Calu3 (cell line): ENCODE data around the gene PCED1B. TPM values are rescaled to one million over a fixed set of nuclear protein-coding genes. Genes with fewer than 3 reads are reported as not detected.

Experiments used
- BruUV-seq: library from RNA; stranded (reverse); fragments of 400-500 nt; replicated peaks from 2 replicates; lab custom pipeline; 2021; lab: Mats Ljungman, UMichigan
- CTCF ChIA-PET: fragments of 300-600 bp; sonication (Branson Sonifier 250); formaldehyde crosslinking; loops from one replicate; lab custom pipeline; 2022; ENCODE audit warnings: antibody characterized with exemption; lab: Charles Lee
- DNase-seq: peaks from one replicate; pipeline ENCODE4 v3.0.0; 2022
- H3K27ac Mint-ChIP-seq: one replicate; pipeline ENCODE4 v1.8.0; 2022; ENCODE audit warnings: mixed read lengths; ENCODE audit not compliant: unreplicated experiment
- H3K27me3 Mint-ChIP-seq: one replicate; pipeline ENCODE4 v1.8.0; 2022; ENCODE audit warnings: mixed read lengths; ENCODE audit not compliant: unreplicated experiment
- H3K36me3 Mint-ChIP-seq: one replicate; pipeline ENCODE4 v1.8.0; 2022; ENCODE audit warnings: mild to moderate bottlenecking, moderate library complexity, mixed read lengths; ENCODE audit not compliant: insufficient read depth, unreplicated experiment
- H3K4me1 Mint-ChIP-seq: one replicate; pipeline ENCODE4 v1.8.0; 2022; ENCODE audit warnings: mild to moderate bottlenecking, low read depth, mixed read lengths; ENCODE audit not compliant: unreplicated experiment
- H3K4me3 Mint-ChIP-seq: one replicate; pipeline ENCODE4 v1.8.0; 2022; ENCODE audit warnings: mild to moderate bottlenecking, low read depth, moderate library complexity, mixed read lengths; ENCODE audit not compliant: unreplicated experiment
- H3K9me3 Mint-ChIP-seq: one replicate; pipeline ENCODE4 v1.8.0; 2022; ENCODE audit warnings: low read depth, mixed read lengths; ENCODE audit not compliant: unreplicated experiment
- intact Hi-C: fragments of 100-400 bp; cut with micrococcal nuclease; formaldehyde crosslinking; loops from one replicate; pipeline ENCODE4 v1.10.0; 2022; ENCODE audit not compliant: unreplicated experiment
- total RNA-seq: library from RNA; stranded (reverse); gene quantifications from 2 replicates; pipeline ENCODE4 v1.2.3, GENCODE V29; 2022
- TF ChIP-seq, protein P1 (sequence below): fragments of 200-600 bp; IDR thresholded peaks from one replicate; pipeline ENCODE4 v1.8.0; 2022; ENCODE audit warnings: antibody characterized with exemption; ENCODE audit not compliant: unreplicated experiment

Gene PCED1B
- total RNA-seq, 1 experiment from 2014 or later: 4.1 TPM

DNA sequence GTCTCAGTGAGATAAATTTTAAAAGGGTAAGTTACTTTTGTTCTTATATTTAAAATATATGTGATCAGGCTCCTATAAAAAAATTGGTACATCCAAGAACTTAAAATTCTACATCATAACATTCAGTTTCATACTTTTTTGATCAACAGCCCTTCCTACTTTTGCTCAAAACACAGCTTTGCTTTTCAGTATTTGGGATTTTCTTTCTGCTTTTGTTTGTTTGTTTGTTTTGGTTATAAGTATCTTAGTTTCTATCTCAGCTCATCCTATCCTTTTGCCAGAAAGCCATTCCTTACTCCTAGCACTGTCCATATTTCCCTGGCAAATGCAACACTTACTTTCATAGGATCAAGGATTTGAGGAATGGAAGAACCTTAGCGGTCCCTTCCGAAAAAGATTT is 4.7 kb upstream of the PCED1B start:
- Mint-ChIP-seq H3K27ac (peak overlapping the region; percentile 65), H3K9me3 (no peaks in the 10 kb centered on the region), H3K27me3 (no peaks in the 10 kb centered on the region), H3K4me3 (no peak overlapping the region), H3K4me1 (peaks cover 30% of the 10 kb centered on the region), H3K36me3 (peaks cover 46% of the 10 kb centered on the region)
- intact Hi-C loops: no loop called here
- TF ChIP-seq, protein P1, sequence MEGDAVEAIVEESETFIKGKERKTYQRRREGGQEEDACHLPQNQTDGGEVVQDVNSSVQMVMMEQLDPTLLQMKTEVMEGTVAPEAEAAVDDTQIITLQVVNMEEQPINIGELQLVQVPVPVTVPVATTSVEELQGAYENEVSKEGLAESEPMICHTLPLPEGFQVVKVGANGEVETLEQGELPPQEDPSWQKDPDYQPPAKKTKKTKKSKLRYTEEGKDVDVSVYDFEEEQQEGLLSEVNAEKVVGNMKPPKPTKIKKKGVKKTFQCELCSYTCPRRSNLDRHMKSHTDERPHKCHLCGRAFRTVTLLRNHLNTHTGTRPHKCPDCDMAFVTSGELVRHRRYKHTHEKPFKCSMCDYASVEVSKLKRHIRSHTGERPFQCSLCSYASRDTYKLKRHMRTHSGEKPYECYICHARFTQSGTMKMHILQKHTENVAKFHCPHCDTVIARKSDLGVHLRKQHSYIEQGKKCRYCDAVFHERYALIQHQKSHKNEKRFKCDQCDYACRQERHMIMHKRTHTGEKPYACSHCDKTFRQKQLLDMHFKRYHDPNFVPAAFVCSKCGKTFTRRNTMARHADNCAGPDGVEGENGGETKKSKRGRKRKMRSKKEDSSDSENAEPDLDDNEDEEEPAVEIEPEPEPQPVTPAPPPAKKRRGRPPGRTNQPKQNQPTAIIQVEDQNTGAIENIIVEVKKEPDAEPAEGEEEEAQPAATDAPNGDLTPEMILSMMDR: no peak
- BruUV-seq: no TSS peak
- no peak for DNase-seq
- CTCF ChIA-PET: no interaction called here

DNA sequence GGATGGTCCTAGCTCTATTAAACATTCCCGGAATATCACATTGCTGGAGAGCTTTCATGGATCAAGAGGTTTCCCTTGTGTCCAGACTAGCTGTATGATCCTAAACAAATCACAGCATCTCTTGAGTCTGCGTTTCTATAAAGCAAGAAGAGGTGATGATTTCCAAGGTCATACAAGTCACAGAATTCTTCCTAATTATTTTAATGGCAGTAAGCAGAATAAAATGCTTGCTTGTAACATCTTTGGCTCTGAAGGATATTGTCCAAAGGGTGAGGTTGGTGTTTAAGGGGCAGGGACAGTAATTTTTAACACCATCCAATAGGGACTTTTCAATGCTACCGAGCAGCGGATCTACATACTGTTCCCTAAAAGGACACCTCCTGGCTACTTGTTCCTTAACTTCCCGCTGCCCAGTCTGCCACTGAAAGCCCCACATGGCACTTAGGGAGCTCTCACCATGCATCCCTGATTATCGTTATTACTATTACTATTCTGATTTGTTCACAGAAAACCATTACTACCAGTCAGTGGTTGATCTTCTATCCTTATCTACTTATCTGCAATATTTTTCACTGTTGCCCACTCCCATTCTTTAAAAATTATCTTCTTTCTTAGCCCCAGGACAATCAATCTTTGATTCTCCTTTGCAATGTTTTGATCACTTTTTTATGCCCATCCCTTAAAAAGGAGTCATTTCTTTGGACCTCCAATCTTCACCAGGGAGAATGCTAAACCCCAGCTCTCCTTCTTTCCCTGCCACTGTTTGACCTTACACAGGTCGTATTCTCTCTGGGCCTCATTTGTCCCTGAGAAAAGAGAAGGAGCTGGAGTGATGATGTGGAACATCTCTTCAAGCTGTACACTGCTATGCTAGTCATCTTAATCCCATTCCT is 4.0 kb upstream of the PCED1B start:
- TF ChIP-seq, protein P1: no peak
- no peaks in the 10 kb centered on the region for H3K27me3 Mint-ChIP-seq
- peak overlapping the region; percentile 52 for H3K4me3 Mint-ChIP-seq
- intact Hi-C loops: no loop called here
- H3K27ac Mint-ChIP-seq: peak overlapping the region; percentile 65
- CTCF ChIA-PET: no interaction called here
- no peak for DNase-seq
- no peaks in the 10 kb centered on the region for H3K9me3 Mint-ChIP-seq
- H3K4me1 Mint-ChIP-seq: peaks cover 26% of the 10 kb centered on the region
- BruUV-seq: no TSS peak
- peaks cover 53% of the 10 kb centered on the region for H3K36me3 Mint-ChIP-seq

DNA sequence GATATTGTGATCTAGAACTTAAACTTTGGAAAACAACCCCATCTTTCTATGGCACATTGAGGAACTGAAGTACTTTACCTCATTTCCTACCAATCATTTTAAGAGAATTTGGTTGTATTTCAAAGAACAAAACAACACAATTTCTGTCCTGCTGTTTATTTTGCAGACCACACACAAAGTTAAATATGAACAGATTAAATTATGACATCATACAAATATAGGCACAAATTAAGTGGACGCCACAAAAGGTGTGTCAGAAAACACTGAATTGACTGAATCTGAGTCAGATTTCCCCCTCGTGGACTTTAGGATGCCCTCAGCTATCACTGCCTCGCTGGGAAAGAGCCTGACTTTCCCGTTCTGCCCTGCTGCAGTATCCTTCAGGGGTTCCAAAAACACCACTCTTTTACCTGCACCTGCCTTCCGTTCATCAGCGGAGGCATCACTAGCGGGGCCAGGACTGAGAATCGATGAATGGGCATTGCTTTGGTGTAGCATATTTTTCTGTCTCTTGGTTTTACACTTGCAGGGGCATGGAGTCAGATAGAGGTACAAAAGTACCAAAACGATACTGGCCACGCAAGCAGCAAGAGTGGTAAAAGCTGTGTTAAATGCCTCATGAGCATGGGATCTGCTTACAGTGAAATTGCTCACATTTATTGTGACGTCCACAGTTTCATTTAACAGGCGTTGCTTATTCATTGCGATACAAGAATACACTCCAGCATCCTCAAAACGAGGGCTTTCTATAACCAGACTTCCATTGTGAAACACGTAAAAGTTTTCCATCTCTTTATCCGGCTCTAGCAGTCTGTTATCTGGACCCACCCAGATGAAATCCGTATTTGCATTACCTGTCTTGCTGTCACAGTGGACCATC is 2.0 kb upstream of the PCED1B start:
- CTCF ChIA-PET: no interaction called here
- BruUV-seq: no TSS peak
- Mint-ChIP-seq H3K4me1 (peaks cover 27% of the 10 kb centered on the region), H3K27me3 (no peaks in the 10 kb centered on the region), H3K9me3 (no peaks in the 10 kb centered on the region), H3K4me3 (peak overlapping the region; percentile 95), H3K27ac (peak overlapping the region; percentile 67), H3K36me3 (peaks cover 63% of the 10 kb centered on the region)
- intact Hi-C loops: no loop called here
- TF ChIP-seq, protein P1: no peak
- no peak for DNase-seq

DNA sequence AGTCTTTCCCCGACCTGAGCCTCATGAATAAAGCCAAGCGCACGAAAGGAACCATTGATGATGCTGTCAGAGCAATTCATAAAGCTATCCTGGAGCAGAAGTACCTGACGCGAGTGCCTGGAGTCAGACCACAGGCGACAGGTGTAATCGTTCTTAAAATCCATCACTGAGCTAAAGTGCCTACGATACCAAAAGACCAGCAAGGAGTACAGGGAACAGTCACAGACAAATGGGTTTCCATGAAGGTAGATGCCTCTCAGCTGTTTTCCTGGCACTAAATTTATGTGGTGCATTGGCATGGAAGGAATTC is 1.4 kb upstream of the PCED1B start:
- H3K4me1 Mint-ChIP-seq: peaks cover 33% of the 10 kb centered on the region

More for the DNA sequence above, 1.4 kb upstream of the PCED1B start:
- DNase-seq: no peak
- CTCF ChIA-PET: interaction anchor here (1.1 kb wide), 1 partner anchor 44 kb away, joined by 3 read pairs; no protein-coding TSS in a partner anchor
- no peaks in the 10 kb centered on the region for H3K27me3 Mint-ChIP-seq
- BruUV-seq: no TSS peak
- peaks cover 69% of the 10 kb centered on the region for H3K36me3 Mint-ChIP-seq
- intact Hi-C loops: no loop called here
- H3K27ac Mint-ChIP-seq: peak overlapping the region; percentile 67
- peak overlapping the region; percentile 95 for H3K4me3 Mint-ChIP-seq
- TF ChIP-seq, protein P1: no peak
- no peaks in the 10 kb centered on the region for H3K9me3 Mint-ChIP-seq
